ENCODE data around the gene CUBN.

The CUBN gene

DNA sequence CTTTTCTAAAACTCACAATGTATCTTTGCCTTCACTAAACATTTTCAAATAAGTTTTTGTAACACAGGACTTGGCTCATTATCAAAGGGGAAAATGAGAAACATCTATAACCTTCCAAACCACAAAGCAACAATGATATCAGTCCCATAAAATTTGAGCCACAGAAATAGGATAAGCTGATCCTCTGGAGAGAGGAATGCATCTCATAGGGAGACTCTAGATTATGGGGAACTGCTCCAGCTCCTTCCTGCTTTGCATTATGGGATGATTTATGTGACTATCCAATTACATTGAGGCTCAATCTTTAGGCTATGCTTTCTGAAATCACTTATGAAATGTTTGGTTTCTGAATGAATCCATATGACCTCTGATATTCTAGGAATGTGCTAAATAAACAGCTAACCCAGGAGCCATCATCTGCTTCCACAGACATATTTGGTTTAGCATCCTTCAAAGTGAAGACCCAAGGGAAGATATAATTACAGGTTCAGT, 70.4 kb downstream of the CUBN start:
- no peak overlapping the region for H3K4me3 ChIP-seq (ENCODE audit: low read depth, low read length)
- no peak for TF ChIP-seq POLR2A (IDR thresholded peaks at IDR 0.05; ENCODE audit: extremely low read depth, insufficient read length)
- TF ChIP-seq MYC (IDR thresholded peaks at IDR 0.05; ENCODE audit: low read depth, low read length), result no peak
- TF ChIP-seq, protein P1, sequence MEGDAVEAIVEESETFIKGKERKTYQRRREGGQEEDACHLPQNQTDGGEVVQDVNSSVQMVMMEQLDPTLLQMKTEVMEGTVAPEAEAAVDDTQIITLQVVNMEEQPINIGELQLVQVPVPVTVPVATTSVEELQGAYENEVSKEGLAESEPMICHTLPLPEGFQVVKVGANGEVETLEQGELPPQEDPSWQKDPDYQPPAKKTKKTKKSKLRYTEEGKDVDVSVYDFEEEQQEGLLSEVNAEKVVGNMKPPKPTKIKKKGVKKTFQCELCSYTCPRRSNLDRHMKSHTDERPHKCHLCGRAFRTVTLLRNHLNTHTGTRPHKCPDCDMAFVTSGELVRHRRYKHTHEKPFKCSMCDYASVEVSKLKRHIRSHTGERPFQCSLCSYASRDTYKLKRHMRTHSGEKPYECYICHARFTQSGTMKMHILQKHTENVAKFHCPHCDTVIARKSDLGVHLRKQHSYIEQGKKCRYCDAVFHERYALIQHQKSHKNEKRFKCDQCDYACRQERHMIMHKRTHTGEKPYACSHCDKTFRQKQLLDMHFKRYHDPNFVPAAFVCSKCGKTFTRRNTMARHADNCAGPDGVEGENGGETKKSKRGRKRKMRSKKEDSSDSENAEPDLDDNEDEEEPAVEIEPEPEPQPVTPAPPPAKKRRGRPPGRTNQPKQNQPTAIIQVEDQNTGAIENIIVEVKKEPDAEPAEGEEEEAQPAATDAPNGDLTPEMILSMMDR (IDR thresholded peaks at IDR 0.05; ENCODE audit: low read depth, low read length), result no peak
- TF ChIP-seq, protein P2, sequence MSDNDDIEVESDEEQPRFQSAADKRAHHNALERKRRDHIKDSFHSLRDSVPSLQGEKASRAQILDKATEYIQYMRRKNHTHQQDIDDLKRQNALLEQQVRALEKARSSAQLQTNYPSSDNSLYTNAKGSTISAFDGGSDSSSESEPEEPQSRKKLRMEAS (IDR thresholded peaks at IDR 0.05; ENCODE audit: low read depth, low read length), result no peak
- no peak for DNase-seq (ENCODE audit: low read depth)

DNA sequence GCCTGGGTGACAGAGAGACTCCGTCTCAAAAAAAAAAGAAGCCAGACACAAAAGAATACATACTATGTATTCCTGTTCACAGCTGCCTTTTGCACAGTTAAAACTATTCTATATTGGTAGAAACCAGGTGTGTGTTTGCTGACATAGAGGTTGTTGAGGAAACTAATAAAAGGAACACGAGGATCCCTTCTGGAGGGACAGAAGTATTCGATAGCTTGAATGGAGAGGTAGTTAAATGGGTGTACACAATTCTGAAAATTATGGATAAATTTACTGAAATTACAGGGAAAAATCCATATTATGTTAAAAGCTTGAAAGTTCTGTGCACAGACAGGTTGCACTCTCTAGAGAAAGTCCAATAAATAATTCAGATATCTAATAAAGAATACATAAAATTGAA, 71.5 kb downstream of the CUBN start:
- DNase-seq (ENCODE audit: low read depth), result no peak
- H3K4me3 ChIP-seq (ENCODE audit: low read depth, low read length), result no peak overlapping the region
- TF ChIP-seq, protein P1 (IDR thresholded peaks at IDR 0.05; ENCODE audit: low read depth, low read length), result no peak
- TF ChIP-seq POLR2A (IDR thresholded peaks at IDR 0.05; ENCODE audit: extremely low read depth, insufficient read length) (no peak), MYC (IDR thresholded peaks at IDR 0.05; ENCODE audit: low read depth, low read length) (no peak)
- TF ChIP-seq, protein P2 (IDR thresholded peaks at IDR 0.05; ENCODE audit: low read depth, low read length), result no peak

DNA sequence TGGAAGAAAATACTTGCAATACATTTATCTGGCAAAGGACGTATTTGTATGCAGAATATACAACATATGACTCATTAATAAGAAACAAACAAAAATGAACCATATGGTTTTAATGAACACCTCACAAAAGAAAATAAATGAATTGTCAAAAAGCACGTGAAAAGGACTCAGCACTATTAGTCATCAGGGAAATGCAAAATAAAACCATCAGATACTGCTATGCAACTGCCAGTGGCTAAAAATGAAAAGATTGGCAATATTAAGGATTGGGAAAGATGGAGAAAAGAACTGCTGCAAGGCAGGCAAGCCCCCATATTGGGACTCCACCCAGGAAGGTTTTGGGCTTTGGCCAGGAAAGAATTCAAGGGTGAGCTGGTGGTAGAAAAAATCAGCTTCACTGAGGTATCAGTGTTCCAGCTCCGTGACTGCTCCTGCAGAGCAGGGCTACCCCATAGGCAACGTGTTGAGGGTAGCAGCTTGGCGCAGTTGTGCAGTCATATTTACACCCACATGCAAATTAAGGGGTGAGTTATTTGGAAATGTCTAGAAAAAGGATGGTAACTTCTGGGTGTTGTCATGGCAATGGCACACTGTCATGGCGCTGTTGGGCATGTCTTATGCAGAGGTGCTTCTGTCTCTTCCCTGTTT, 72.7 kb downstream of the CUBN start:
- no peak for DNase-seq (ENCODE audit: low read depth)
- TF ChIP-seq MYC (IDR thresholded peaks at IDR 0.05; ENCODE audit: low read depth, low read length) (no peak), POLR2A (IDR thresholded peaks at IDR 0.05; ENCODE audit: extremely low read depth, insufficient read length) (no peak)
- TF ChIP-seq, protein P2 (IDR thresholded peaks at IDR 0.05; ENCODE audit: low read depth, low read length), result no peak
- TF ChIP-seq, protein P1 (IDR thresholded peaks at IDR 0.05; ENCODE audit: low read depth, low read length), result no peak
- no peak overlapping the region for H3K4me3 ChIP-seq (ENCODE audit: low read depth, low read length)

DNA sequence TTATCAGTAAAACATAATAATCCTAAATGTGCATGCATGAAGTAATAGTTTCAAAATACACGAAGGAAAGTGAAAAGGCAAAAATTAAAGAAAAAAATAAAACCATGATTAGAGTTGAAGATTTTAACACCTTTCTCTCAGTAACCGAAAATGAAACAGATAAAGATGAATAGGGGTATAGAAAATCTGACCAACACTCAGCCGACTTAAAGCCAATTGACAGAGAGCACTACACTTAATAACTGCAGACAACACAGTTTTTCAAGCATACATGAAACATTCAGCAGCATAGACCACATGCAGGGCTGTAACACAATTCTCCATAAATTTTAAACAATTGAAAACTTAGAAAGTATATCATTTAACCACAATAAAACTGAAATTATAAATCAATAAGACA, 76.1 kb downstream of the CUBN start:
- H3K4me3 ChIP-seq (ENCODE audit: low read depth, low read length), result no peak overlapping the region
- TF ChIP-seq MYC (IDR thresholded peaks at IDR 0.05; ENCODE audit: low read depth, low read length) (no peak), POLR2A (IDR thresholded peaks at IDR 0.05; ENCODE audit: extremely low read depth, insufficient read length) (no peak)
- no peak for DNase-seq (ENCODE audit: low read depth)

DNA sequence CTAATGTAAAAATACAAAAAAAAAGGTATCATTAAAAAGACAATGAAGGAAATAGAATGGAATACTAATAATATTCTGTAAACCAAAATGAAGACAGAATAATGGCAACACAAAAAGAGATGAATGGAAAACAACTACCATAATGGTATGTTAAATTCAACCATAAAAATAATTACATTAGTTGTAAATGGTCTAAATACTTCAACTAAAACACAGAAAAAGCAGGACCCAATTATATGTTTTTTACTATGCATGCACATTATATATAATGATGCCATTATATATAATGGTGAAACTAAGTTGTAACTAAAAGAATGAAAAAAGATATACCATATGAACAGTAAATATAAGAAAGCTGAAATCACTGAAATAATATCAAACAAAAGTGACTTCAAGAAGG, 76.5 kb downstream of the CUBN start:
- TF ChIP-seq, protein P1 (IDR thresholded peaks at IDR 0.05; ENCODE audit: low read depth, low read length), result no peak
- no peak overlapping the region for H3K4me3 ChIP-seq (ENCODE audit: low read depth, low read length)
- DNase-seq (ENCODE audit: low read depth), result no peak

DNA sequence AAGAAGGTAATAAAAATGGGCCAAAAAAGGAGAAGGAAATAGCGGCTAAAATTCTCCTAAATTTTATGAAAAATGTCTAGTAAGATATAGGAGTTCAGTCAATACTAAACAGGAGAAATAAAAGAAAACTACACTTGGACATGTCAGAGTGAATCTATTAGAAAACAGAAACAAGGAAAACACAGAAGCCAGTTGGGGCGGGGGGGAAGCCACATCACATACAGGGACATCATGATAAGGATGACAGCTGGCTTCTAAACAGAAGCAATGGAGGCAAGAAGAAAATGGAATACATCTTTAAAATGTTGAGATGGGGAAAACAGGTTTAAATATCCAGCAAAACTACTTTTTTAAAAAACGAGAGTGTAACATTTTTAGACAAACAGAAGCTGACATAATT, 77.8 kb downstream of the CUBN start:
- no peak overlapping the region for H3K4me3 ChIP-seq (ENCODE audit: low read depth, low read length)
- DNase-seq (ENCODE audit: low read depth), result no peak
- no peak for TF ChIP-seq MYC (IDR thresholded peaks at IDR 0.05; ENCODE audit: low read depth, low read length)
- TF ChIP-seq POLR2A (IDR thresholded peaks at IDR 0.05; ENCODE audit: extremely low read depth, insufficient read length), result no peak
- TF ChIP-seq, protein P1 (IDR thresholded peaks at IDR 0.05; ENCODE audit: low read depth, low read length), result no peak
- TF ChIP-seq, protein P2 (IDR thresholded peaks at IDR 0.05; ENCODE audit: low read depth, low read length), result no peak
